Activated T-helper 17 cell treated with anti-CD3 and anti-CD28 coated beads, Interleukin-2, amount 50 U/mL, for 72 hours (primary cell): Measurements from ENCODE around the gene SDK2. TPM values are rescaled to one million over a fixed set of nuclear protein-coding genes. Genes with fewer than 3 reads are reported as not detected.

Experiments
- ATAC-seq: fragments of 150-1000 bp; cut with Tn5 transposase; replicated peaks from 2 replicates; pipeline ENCODE4 v1.10.0; 2021; ENCODE audit warnings: mild to moderate bottlenecking, moderate library complexity
- H3K27ac Mint-ChIP-seq: one replicate; pipeline ENCODE4 v1.8.0; 2022; ENCODE audit warnings: mixed read lengths
- H3K27me3 Mint-ChIP-seq: one replicate; pipeline ENCODE4 v1.8.0; 2022; ENCODE audit warnings: mixed read lengths
- H3K36me3 Mint-ChIP-seq: one replicate; pipeline ENCODE4 v1.8.0; 2022; ENCODE audit warnings: low read depth, mild to moderate bottlenecking, mixed read lengths
- H3K4me1 Mint-ChIP-seq: one replicate; pipeline ENCODE4 v1.8.0; 2022; ENCODE audit warnings: mixed read lengths
- H3K4me3 Mint-ChIP-seq: one replicate; pipeline ENCODE4 v1.8.0; 2022; ENCODE audit warnings: mild to moderate bottlenecking, mixed read lengths
- H3K9me3 Mint-ChIP-seq: one replicate; pipeline ENCODE4 v1.8.0; 2022; ENCODE audit warnings: mixed read lengths
- total RNA-seq, 2 donors: library from RNA; stranded (reverse); gene quantifications; one replicate each; pipeline ENCODE4 v1.2.3, GENCODE V29; 2022

Gene SDK2
- total RNA-seq, 2 donors from 2014 or later: 0.19 to 0.26 TPM

DNA sequence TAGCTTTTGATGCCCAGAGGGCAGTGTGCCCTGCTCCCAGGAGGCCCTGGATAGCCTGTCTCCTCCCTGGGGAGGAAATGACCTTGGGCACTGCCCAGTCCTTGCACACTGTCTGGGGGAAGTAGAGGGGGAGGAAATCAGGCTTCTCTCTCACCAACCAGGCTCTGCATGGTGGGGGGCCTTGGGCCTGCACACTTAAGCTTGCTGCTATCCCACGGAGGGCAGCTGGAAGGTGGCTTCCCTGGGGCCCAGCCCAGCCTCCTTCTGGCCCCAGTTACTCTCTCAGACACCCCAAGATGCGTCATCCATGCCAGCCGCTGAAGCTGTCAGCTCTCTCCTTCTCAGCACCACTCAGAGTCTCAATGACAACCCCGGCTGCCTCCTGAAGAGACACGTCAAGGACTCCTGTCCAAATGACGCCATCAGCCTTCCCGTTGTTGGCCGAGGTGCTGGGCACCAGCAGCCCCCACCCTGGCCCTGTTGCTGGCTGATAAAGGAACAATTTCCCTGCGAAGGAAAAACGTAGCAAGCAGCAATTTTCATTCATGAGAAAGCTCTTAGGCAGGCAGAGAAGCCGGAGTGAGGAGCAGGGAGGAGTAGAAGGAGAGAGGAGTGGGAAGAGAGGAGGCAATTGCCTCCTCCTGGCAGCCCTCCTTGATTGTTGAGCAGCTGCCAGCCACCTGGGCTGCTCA, 95.5 kb downstream of the SDK2 start:
- H3K27ac Mint-ChIP-seq: no peak overlapping the region
- H3K4me3 Mint-ChIP-seq: no peak overlapping the region
- ATAC-seq: no peak
- peaks cover 5% of the 10 kb centered on the region for H3K4me1 Mint-ChIP-seq
- H3K9me3 Mint-ChIP-seq: no peaks in the 10 kb centered on the region
- no peaks in the 10 kb centered on the region for H3K27me3 Mint-ChIP-seq
- H3K36me3 Mint-ChIP-seq: no peaks in the 10 kb centered on the region

GRCh38 chr17:73547790-73548189, 96.5 kb downstream of the SDK2 start:
- ATAC-seq: no peak
- H3K4me3 Mint-ChIP-seq: no peak overlapping the region
- no peaks in the 10 kb centered on the region for H3K9me3 Mint-ChIP-seq
- no peaks in the 10 kb centered on the region for H3K27me3 Mint-ChIP-seq
- H3K4me1 Mint-ChIP-seq: peaks cover 5% of the 10 kb centered on the region
- no peaks in the 10 kb centered on the region for H3K36me3 Mint-ChIP-seq
- H3K27ac Mint-ChIP-seq: no peak overlapping the region

DNA sequence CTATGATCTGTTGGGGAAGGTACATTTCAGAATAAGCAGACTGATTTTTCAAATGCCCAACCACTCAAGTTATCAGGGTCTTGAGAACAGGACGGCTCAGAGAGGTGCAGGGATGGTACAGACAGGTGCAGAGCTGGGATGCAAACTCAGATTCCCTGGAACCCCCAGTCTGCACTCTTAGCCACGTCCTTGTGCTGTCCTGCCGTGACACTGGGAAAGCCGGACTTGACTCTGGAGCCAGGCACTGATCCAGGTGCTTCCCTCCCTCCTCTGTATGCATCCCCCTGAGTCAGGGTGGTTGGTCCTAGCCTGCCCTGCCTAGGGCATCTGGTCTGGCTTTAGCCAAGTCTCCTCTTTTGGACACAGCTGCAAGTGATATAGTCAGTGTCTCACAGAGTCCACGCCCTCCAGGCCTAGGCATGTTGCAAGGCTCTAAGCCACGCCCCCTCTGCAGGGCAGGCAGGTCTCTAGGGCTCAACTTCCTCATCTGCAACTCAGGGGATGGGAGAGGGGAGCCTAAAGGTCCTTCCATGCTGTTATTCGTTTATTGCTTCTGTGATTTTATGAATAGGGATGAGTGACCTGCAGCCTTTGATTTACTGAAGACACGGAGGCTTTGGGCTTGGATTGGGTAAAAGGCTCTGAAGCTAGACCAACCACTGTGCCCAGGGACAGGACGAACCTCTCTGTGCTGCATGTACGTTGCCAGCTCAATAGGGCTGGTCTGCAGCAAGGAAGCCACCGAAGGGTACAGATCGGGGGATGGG, 97.3 kb downstream of the SDK2 start:
- Mint-ChIP-seq H3K36me3 (no peaks in the 10 kb centered on the region), H3K27ac (no peak overlapping the region), H3K4me3 (no peak overlapping the region), H3K4me1 (peaks cover 5% of the 10 kb centered on the region), H3K27me3 (no peaks in the 10 kb centered on the region), H3K9me3 (no peaks in the 10 kb centered on the region)
- no peak for ATAC-seq

- no peak overlapping the region for H3K4me3 Mint-ChIP-seq
- H3K9me3 Mint-ChIP-seq: no peaks in the 10 kb centered on the region
- no peaks in the 10 kb centered on the region for H3K36me3 Mint-ChIP-seq
- H3K4me1 Mint-ChIP-seq: no peaks in the 10 kb centered on the region
- no peak overlapping the region for H3K27ac Mint-ChIP-seq
- no peaks in the 10 kb centered on the region for H3K27me3 Mint-ChIP-seq
- no peak for ATAC-seq
Observed at GRCh38 chr17:73546114-73546513, 98.1 kb downstream of the SDK2 start.

- no peaks in the 10 kb centered on the region for H3K9me3 Mint-ChIP-seq
- H3K27ac Mint-ChIP-seq: no peak overlapping the region
- ATAC-seq: no peak
Observed at GRCh38 chr17:73545109-73546032, 98.9 kb downstream of the SDK2 start.

DNA sequence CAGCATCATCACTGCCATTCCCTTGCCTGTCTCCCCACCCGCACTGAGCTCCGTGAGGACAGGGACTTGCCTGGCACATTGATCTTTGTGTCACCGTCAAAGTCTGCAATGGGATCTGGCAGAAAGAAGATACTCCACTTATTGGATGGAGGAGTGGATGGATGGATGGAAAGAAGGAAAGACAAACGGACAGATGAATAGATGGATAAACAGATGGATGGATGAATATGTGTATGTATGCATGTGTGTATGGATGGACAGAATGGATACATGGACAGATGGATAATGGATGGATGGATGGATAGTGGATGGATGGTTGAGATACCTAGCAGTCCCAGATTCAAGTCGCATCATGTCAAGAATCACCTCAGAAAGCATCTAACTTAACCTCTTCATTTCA, 99.9 kb downstream of the SDK2 start:
- ATAC-seq: no peak
- no peaks in the 10 kb centered on the region for H3K36me3 Mint-ChIP-seq
- H3K9me3 Mint-ChIP-seq: no peaks in the 10 kb centered on the region
- H3K27me3 Mint-ChIP-seq: no peaks in the 10 kb centered on the region
- H3K27ac Mint-ChIP-seq: no peak overlapping the region
- H3K4me3 Mint-ChIP-seq: no peak overlapping the region
- no peaks in the 10 kb centered on the region for H3K4me1 Mint-ChIP-seq

More at GRCh38 chr17:73545109-73546032, 98.9 kb downstream of the SDK2 start:
- no peaks in the 10 kb centered on the region for H3K36me3 Mint-ChIP-seq
- H3K4me3 Mint-ChIP-seq: no peak overlapping the region
- H3K27me3 Mint-ChIP-seq: no peaks in the 10 kb centered on the region
- no peaks in the 10 kb centered on the region for H3K4me1 Mint-ChIP-seq

- no peaks in the 10 kb centered on the region for H3K27me3 Mint-ChIP-seq
- no peaks in the 10 kb centered on the region for H3K9me3 Mint-ChIP-seq
- no peak for ATAC-seq
- no peaks in the 10 kb centered on the region for H3K36me3 Mint-ChIP-seq
- no peak overlapping the region for H3K4me3 Mint-ChIP-seq
- H3K27ac Mint-ChIP-seq: no peak overlapping the region
- no peaks in the 10 kb centered on the region for H3K4me1 Mint-ChIP-seq
Observed at GRCh38 chr17:73542323-73542722, 101.9 kb downstream of the SDK2 start.

- Mint-ChIP-seq H3K27me3 (no peaks in the 10 kb centered on the region), H3K9me3 (no peaks in the 10 kb centered on the region), H3K36me3 (no peaks in the 10 kb centered on the region), H3K4me3 (no peak overlapping the region), H3K27ac (no peak overlapping the region), H3K4me1 (no peaks in the 10 kb centered on the region)
- ATAC-seq: no peak
Observed at GRCh38 chr17:73541561-73541981, 102.7 kb downstream of the SDK2 start.

DNA sequence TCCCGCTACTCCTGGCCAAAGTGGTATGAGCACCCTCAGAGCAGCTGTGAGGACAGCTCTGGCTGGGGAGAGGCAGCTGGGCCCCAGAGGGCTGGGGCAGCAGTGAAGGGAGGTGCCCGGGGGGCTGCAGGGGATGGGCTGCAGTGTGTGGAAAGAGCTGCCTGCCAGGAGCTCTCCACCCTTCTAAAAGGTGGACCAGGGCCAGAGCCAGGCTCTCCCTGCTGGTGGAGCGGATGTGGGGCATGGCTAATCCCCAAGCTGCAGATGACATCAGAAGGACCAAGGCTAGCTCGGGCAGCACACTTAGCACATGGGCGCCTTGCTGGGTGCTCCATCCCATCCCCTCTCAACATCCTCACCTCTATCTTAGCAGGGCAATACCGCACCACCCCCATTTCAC, 103.1 kb downstream of the SDK2 start:
- Mint-ChIP-seq H3K4me3 (no peak overlapping the region), H3K36me3 (no peaks in the 10 kb centered on the region), H3K4me1 (no peaks in the 10 kb centered on the region), H3K27ac (no peak overlapping the region), H3K27me3 (no peaks in the 10 kb centered on the region), H3K9me3 (no peaks in the 10 kb centered on the region)
- ATAC-seq: no peak

GRCh38 chr17:73539166-73539565, 105.1 kb downstream of the SDK2 start:
- no peaks in the 10 kb centered on the region for H3K4me1 Mint-ChIP-seq
- no peak for ATAC-seq
- no peaks in the 10 kb centered on the region for H3K27me3 Mint-ChIP-seq

GRCh38 chr17:73538445-73538844, 105.8 kb downstream of the SDK2 start:
- Mint-ChIP-seq H3K4me3 (no peak overlapping the region), H3K27ac (no peak overlapping the region), H3K36me3 (no peaks in the 10 kb centered on the region), H3K4me1 (no peaks in the 10 kb centered on the region), H3K9me3 (no peaks in the 10 kb centered on the region), H3K27me3 (no peaks in the 10 kb centered on the region)
- ATAC-seq: no peak

More at GRCh38 chr17:73539166-73539565, 105.1 kb downstream of the SDK2 start:
- Mint-ChIP-seq H3K27ac (no peak overlapping the region), H3K36me3 (no peaks in the 10 kb centered on the region), H3K9me3 (no peaks in the 10 kb centered on the region), H3K4me3 (no peak overlapping the region)

DNA sequence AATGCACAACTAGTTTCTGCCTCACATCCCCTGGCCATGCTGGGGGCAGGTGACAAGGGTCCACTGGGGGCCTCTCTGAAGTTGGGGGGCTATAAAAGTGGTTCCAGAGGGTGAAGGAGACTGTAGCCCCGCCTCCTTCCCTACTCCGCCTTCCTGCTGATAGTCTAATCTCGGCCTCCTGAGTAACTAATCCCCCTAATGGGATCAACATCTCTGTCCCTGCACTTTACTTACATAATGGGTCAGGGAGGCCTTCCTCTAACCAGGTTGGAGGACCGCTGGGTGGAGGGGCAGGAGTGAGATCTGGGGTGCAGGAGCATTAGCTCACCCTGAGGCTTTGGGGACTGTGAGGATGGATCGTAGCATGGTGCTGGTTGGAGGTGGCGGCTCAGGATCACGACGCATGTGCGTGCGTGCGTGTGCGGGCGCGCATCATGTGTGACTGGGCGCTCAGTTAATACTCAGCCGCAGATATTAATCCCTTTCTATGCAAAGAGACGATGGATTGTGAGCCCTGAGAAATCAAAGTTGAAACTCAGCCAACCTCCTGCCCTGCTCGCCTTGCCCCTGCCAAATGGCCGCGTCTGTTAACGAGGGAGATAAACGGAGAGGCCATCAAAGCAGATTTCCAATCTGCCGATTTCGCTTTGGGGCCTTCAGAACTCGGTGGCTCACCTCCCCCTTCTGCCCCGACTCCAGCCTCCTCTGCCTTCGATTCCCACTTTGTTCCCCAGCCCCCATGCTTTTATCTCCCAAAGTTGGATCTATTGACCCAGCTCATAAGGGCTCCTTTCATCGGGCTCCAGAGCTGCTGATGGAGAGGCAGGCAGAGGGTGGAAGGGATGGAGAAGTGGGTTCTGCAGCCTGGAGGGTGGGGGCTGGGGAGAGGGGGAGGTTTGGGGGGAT, 107.3 kb downstream of the SDK2 start:
- Mint-ChIP-seq H3K4me3 (no peak overlapping the region), H3K36me3 (no peaks in the 10 kb centered on the region), H3K9me3 (no peaks in the 10 kb centered on the region), H3K4me1 (no peaks in the 10 kb centered on the region), H3K27me3 (no peaks in the 10 kb centered on the region), H3K27ac (no peak overlapping the region)
- ATAC-seq: no peak

DNA sequence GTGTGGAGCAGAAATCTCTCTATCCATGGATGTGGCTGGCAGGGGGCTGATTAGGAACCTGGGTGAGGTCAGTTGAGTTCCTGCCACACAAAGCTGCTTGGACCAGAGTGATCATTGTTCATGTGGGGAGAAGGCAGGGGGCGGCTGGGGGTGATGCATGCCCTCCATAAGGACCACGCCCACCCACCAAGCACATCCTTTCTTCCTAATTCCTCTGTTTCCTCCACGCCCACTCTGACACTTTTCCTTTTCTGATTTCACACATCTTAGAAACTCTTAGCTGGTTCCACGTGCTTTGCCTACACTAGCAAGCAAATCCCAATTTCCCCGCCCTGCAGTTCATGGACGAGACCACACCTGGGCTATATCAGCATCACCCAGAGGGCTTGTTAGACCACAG, 108.5 kb downstream of the SDK2 start:
- H3K36me3 Mint-ChIP-seq: no peaks in the 10 kb centered on the region
- H3K27ac Mint-ChIP-seq: no peak overlapping the region
- no peak overlapping the region for H3K4me3 Mint-ChIP-seq
- no peaks in the 10 kb centered on the region for H3K9me3 Mint-ChIP-seq
- H3K27me3 Mint-ChIP-seq: no peaks in the 10 kb centered on the region
- H3K4me1 Mint-ChIP-seq: no peaks in the 10 kb centered on the region
- ATAC-seq: no peak
